ENCODE data around the gene TLE1.
A peak's percentile ranks its signal among the peaks of the same experiment; 100 is the strongest.

Gene TLE1

GRCh38 chr9:81601639-81602623 is 87.4 kb downstream of the TLE1 start:
- TF ChIP-seq ZFX (IDR thresholded peaks at IDR 0.05) (no peak), CTCF (conservative IDR thresholded peaks at IDR 0.05) (no peak)
- H3K27ac ChIP-seq = no peak overlapping the region

- no peak overlapping the region for H3K27ac ChIP-seq
- TF ChIP-seq ZFX (IDR thresholded peaks at IDR 0.05) (no peak), CTCF (conservative IDR thresholded peaks at IDR 0.05) (no peak)
Observed at GRCh38 chr9:81600631-81601030, 88.7 kb downstream of the TLE1 start.

GRCh38 chr9:81599837-81600236 is 89.5 kb downstream of the TLE1 start:
- no peak overlapping the region for H3K27ac ChIP-seq
- TF ChIP-seq CTCF (conservative IDR thresholded peaks at IDR 0.05) (no peak), ZFX (IDR thresholded peaks at IDR 0.05) (no peak)

GRCh38 chr9:81598811-81599210 is 90.5 kb downstream of the TLE1 start:
- peak overlapping the region; percentile 16 for H3K27ac ChIP-seq
- no peak for TF ChIP-seq ZFX (IDR thresholded peaks at IDR 0.05)
- no peak for TF ChIP-seq CTCF (conservative IDR thresholded peaks at IDR 0.05)

- TF ChIP-seq ZFX (IDR thresholded peaks at IDR 0.05) = no peak
- no peak for TF ChIP-seq CTCF (conservative IDR thresholded peaks at IDR 0.05)
- no peak overlapping the region for H3K27ac ChIP-seq
Observed at GRCh38 chr9:81598123-81598497, 91.2 kb downstream of the TLE1 start.

GRCh38 chr9:81597419-81598122 is 91.8 kb downstream of the TLE1 start:
- no peak overlapping the region for H3K27ac ChIP-seq
- no peak for TF ChIP-seq CTCF (conservative IDR thresholded peaks at IDR 0.05)
- TF ChIP-seq ZFX (IDR thresholded peaks at IDR 0.05) = no peak
